GM12878 (cell line): ENCODE data around the gene NFKB2. TPM values are rescaled to one million over a fixed set of nuclear protein-coding genes. Genes with fewer than 3 reads are reported as not detected.
A peak's percentile ranks its signal among the peaks of the same experiment; 100 is the strongest.

Experiments used
- BCL3 ChIP-seq: IDR thresholded peaks from 2 replicates; pipeline ENCODE4 v1.6.1; 2011; ENCODE audit warnings: borderline replicate concordance, low read depth, mild to moderate bottlenecking, moderate library complexity, low read length; ENCODE audit not compliant: insufficient read depth, poor library complexity, severe bottlenecking
- BMI1 ChIP-seq: fragments of 450-650 bp; IDR thresholded peaks from 2 replicates; pipeline ENCODE4 v1.6.1; 2016; ENCODE audit warnings: mild to moderate bottlenecking, moderate library complexity, borderline replicate concordance
- CREM ChIP-seq: IDR thresholded peaks from 2 replicates; pipeline ENCODE4 v1.6.1; 2014; ENCODE audit warnings: antibody characterized with exemption, low read depth
- ESRRA ChIP-seq: IDR thresholded peaks from 2 replicates; pipeline ENCODE4 v1.6.1; 2012; ENCODE audit warnings: mild to moderate bottlenecking, low read length, improper control_type of control experiment
- FOXK2 ChIP-seq: fragments of 450-650 bp; IDR thresholded peaks from 2 replicates; pipeline ENCODE4 v1.6.1; 2017; ENCODE audit warnings: mild to moderate bottlenecking, moderate library complexity
- IKZF1 ChIP-seq: fragments of 450-650 bp; conservative IDR thresholded peaks from 2 replicates; pipeline ENCODE4 v1.6.1; 2017; ENCODE audit warnings: antibody characterized with exemption, mild to moderate bottlenecking
- IRF3 ChIP-seq: fragments of 450-650 bp; IDR thresholded peaks from 2 replicates; pipeline ENCODE4 v1.6.1; 2014; ENCODE audit warnings: mild to moderate bottlenecking
- MTA2 ChIP-seq: fragments of 450-650 bp; IDR thresholded peaks from 2 replicates; pipeline ENCODE4 v1.6.1; 2016; ENCODE audit warnings: low read depth, mild to moderate bottlenecking, moderate library complexity
- MYC ChIP-seq: IDR thresholded peaks from 2 replicates; pipeline ENCODE4 v1.6.1; 2011; ENCODE audit warnings: mild to moderate bottlenecking, low read length, moderate library complexity, inconsistent platforms; ENCODE audit not compliant: insufficient read depth, insufficient replicate concordance, insufficient read length, severe bottlenecking
- NBN ChIP-seq: fragments of 450-650 bp; IDR thresholded peaks from 2 replicates; pipeline ENCODE4 v1.6.1; 2016
- NRF1 ChIP-seq: conservative IDR thresholded peaks from 2 replicates; pipeline ENCODE4 v1.6.1; 2011; ENCODE audit warnings: mild to moderate bottlenecking, low read depth, low read length, improper control_type of control experiment
- POLR2AphosphoS2 ChIP-seq: IDR thresholded peaks from 2 replicates; pipeline ENCODE4 v1.6.1; 2011; ENCODE audit warnings: low read depth, mild to moderate bottlenecking, low read length, improper control_type of control experiment, moderate library complexity
- RUNX3 ChIP-seq: IDR thresholded peaks from 2 replicates; pipeline ENCODE4 v1.6.1; 2012; ENCODE audit warnings: low read length, inconsistent platforms
- SMAD5 ChIP-seq: IDR thresholded peaks from 2 replicates; pipeline ENCODE4 v1.6.1; 2016; ENCODE audit warnings: antibody characterized with exemption, low read depth
- SMC3 ChIP-seq: IDR thresholded peaks from 2 replicates; pipeline ENCODE4 v1.6.1; 2011; ENCODE audit warnings: low read length, improper control_type of control experiment, borderline replicate concordance
- TARDBP ChIP-seq: IDR thresholded peaks from 2 replicates; pipeline ENCODE4 v1.6.1; 2016; ENCODE audit warnings: borderline replicate concordance
- USF1 ChIP-seq: IDR thresholded peaks from 2 replicates; pipeline ENCODE4 v1.6.1; 2011; ENCODE audit warnings: borderline replicate concordance, low read depth, mild to moderate bottlenecking, moderate library complexity, mixed read lengths, low read length; ENCODE audit not compliant: insufficient read depth; ENCODE audit errors: extremely low read length
- USF2 ChIP-seq: IDR thresholded peaks from 2 replicates; pipeline ENCODE4 v1.6.1; 2011; ENCODE audit warnings: low read depth, low read length, improper control_type of control experiment, borderline replicate concordance
- YY1 ChIP-seq: IDR thresholded peaks from 2 replicates; pipeline ENCODE4 v1.6.1; 2011; ENCODE audit warnings: low read depth, mild to moderate bottlenecking, low read length
- ZNF24 ChIP-seq: fragments of 450-650 bp; IDR thresholded peaks from 2 replicates; pipeline ENCODE4 v1.6.1; 2017; ENCODE audit warnings: antibody characterized with exemption, mild to moderate bottlenecking
- polyA plus RNA-seq, 11 experiments: library from polyadenylated mRNA; depleted of rRNA in 4 of 11; unstranded in 6 of 11; stranded (reverse) in 5 of 11; fragments of >200 nt; fragmentation: Nextera tagmentation in 4 of 11; fragmentation: Illumina TruSeq in 1 of 11; extraction: Ambion mirVana in 4 of 11; extraction: Trizol in 1 of 11; gene quantifications; 1 replicate in 1 of 11; 2 replicates in 10 of 11; pipeline versions ENCODE4 v1.2.1 to v1.2.3, GENCODE V29; 2011 to 2016; ENCODE audit warnings: inconsistent platforms in 2 of 11, missing spikeins in 2 of 11, low read depth in 1 of 11
- total RNA-seq, 4 experiments: library from RNA; depleted of rRNA in 3 of 4; stranded (reverse); fragments of >200 nt in 3 of 4; fragmentation: Illumina TruSeq in 1 of 4; extraction: Trizol in 1 of 4; gene quantifications; 2 replicates each; pipeline versions ENCODE4 v1.2.1 to v1.2.3, GENCODE V29; 2013 to 2021
- TF ChIP-seq, protein P1 (sequence below): IDR thresholded peaks from 2 replicates; pipeline ENCODE4 v1.6.1; 2012; ENCODE audit warnings: low read depth, low read length, improper control_type of control experiment
- TF ChIP-seq, protein P2 (sequence below): fragments of 450-650 bp; IDR thresholded peaks from 2 replicates; pipeline ENCODE4 v1.6.1; 2016; ENCODE audit warnings: mild to moderate bottlenecking
- TF ChIP-seq, protein P3 (sequence below): IDR thresholded peaks from 2 replicates; pipeline ENCODE4 v1.6.1; 2012; ENCODE audit warnings: low read depth, low read length, improper control_type of control experiment

Gene NFKB2
- total and polyA plus RNA-seq, 10 of the 15 experiments (the other 5 are each of a cell fraction or from before 2014, with no cell fraction given): 0.56 to 144 (median 49.4) TPM

GRCh38 chr10:102420714-102421506, 25.4 kb downstream of the NFKB2 start, which contains the start of gene FBXL15 (continued):
- TF ChIP-seq NRF1: peak; percentile 31; the same call in 1 of the 2 replicates
- peak; percentile 57; the same call in 1 of the 2 replicates for TF ChIP-seq FOXK2
- peak; percentile 70 for TF ChIP-seq CREM
- TF ChIP-seq ESRRA: peak; percentile 85; the same call in 1 of the 2 replicates
- peak; percentile 92 for TF ChIP-seq YY1
- TF ChIP-seq IKZF1: peak; percentile 94
- TF ChIP-seq, protein P1, sequence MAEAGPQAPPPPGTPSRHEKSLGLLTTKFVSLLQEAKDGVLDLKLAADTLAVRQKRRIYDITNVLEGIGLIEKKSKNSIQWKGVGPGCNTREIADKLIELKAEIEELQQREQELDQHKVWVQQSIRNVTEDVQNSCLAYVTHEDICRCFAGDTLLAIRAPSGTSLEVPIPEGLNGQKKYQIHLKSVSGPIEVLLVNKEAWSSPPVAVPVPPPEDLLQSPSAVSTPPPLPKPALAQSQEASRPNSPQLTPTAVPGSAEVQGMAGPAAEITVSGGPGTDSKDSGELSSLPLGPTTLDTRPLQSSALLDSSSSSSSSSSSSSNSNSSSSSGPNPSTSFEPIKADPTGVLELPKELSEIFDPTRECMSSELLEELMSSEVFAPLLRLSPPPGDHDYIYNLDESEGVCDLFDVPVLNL: no peak
- no peak for TF ChIP-seq USF2
- TF ChIP-seq NBN: peak; percentile 94
- peak; percentile 65; the same call in 1 of the 2 replicates for TF ChIP-seq ZNF24
- peak; percentile 53 for TF ChIP-seq RUNX3
- no peak; the same call in 1 of the 2 replicates for TF ChIP-seq IRF3
- peak; percentile 19; the same call in 1 of the 2 replicates for TF ChIP-seq SMC3
- TF ChIP-seq SMAD5: no peak
- TF ChIP-seq, protein P2, sequence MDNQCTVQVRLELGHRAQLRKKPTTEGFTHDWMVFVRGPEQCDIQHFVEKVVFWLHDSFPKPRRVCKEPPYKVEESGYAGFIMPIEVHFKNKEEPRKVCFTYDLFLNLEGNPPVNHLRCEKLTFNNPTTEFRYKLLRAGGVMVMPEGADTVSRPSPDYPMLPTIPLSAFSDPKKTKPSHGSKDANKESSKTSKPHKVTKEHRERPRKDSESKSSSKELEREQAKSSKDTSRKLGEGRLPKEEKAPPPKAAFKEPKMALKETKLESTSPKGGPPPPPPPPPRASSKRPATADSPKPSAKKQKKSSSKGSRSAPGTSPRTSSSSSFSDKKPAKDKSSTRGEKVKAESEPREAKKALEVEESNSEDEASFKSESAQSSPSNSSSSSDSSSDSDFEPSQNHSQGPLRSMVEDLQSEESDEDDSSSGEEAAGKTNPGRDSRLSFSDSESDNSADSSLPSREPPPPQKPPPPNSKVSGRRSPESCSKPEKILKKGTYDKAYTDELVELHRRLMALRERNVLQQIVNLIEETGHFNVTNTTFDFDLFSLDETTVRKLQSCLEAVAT: peak; percentile 100
- TF ChIP-seq TARDBP: peak; percentile 41; the same call in 1 of the 2 replicates
- peak; percentile 82 for TF ChIP-seq POLR2AphosphoS2
- TF ChIP-seq USF1: peak; percentile 19
- 0 out of 2 replicates have a peak, but pooled peaks have one; percentile 23 for TF ChIP-seq MTA2
- no peak for TF ChIP-seq MYC
- TF ChIP-seq BMI1: no peak
- no peak for TF ChIP-seq BCL3
- TF ChIP-seq, protein P3, sequence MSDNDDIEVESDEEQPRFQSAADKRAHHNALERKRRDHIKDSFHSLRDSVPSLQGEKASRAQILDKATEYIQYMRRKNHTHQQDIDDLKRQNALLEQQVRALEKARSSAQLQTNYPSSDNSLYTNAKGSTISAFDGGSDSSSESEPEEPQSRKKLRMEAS: no peak; the same call in none of the 2 replicates
